HG03442 (cell line): ENCODE measurements around the gene OGFR.

Experiments
- ATAC-seq: cut with Tn5 transposase; IDR thresholded peaks from one replicate; pipeline ENCODE4 v1.9.1; 2021; ENCODE audit warnings: mild to moderate bottlenecking, moderate library complexity; ENCODE audit not compliant: unreplicated experiment

Gene OGFR

DNA sequence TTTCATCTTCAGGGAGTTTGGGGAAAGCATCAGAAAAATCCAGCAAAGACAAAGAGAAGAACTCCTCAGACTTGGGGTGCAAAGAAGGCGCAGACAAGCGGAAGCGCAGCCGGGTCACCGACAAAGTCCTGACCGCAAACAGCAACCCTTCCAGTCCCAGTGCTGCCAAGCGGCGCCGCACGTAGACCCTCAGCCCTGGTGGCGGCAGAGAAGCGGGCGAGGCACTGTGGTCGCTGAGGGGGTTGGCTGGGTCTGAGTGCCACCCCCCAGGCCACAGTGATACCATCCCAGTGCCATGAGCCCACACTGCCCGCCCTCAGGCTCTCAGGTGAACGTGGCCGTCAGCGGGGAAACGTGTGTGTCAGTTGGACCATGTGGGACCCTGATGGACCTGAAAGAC lies 5.2 kb upstream of the OGFR start:
- no peak for ATAC-seq

DNA sequence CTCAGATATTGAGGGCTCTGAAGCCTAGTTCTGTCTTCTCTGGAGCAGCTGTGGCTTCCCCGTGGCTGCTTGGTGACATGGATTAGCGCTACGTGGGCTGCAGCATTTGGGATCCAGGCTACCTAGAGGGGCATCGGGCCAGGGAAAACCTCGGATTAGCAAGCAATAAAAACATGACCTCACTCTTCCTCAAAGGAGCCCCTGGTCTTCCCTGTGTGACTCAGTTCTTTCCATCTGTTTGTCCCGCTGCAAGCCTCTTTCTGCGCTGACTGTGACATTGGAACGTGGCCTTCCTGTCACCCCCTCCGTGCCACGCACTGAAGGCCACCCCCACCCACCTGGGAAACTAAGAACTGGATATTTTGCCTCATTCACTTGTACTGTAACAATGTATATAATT lies 4.8 kb upstream of the OGFR start:
- ATAC-seq = no peak

DNA sequence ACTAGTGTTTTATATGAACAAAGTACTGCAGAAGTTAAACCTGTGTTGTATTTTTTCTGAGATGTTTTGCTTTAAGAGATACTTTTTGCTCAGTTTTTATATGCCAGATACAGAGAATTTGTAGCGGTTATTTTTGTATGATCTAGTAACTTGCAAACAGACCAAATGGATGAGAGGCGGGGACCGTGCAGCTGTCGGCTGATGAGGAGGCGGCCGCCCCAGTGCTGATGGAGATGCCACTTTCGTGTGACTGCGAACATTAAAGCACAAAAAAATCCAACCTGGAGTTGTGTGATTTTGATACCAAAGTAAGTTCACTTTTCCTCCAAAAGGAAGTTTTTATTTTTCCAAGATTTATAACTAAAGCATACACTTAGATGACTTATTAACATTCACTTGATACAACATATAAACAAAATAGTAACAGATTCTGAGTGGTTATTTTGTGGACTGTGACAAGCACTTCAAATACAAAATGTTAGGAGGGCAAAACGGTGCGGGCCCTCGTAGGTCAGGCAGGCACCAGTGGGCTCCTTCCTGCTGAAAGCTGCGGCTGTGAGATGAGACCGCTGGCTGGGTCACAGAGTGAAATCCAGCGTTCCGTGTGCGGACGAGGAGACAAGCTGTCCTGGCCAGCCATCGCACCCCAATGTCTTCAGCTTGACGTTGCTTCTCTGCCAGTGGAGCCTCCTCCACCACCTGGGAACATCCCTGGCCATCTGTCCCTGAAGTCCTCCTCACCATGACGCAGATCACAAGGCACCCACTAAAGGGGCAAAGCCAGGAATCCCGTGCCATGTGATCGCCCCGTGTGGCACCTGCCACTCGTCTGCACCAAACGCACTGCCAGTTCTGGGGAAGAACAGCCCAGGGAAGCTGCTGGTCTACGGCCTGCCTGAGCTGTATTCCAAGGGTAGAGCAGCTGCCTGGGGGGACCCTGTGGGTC lies 4.0 kb upstream of the OGFR start:
- no peak for ATAC-seq

DNA sequence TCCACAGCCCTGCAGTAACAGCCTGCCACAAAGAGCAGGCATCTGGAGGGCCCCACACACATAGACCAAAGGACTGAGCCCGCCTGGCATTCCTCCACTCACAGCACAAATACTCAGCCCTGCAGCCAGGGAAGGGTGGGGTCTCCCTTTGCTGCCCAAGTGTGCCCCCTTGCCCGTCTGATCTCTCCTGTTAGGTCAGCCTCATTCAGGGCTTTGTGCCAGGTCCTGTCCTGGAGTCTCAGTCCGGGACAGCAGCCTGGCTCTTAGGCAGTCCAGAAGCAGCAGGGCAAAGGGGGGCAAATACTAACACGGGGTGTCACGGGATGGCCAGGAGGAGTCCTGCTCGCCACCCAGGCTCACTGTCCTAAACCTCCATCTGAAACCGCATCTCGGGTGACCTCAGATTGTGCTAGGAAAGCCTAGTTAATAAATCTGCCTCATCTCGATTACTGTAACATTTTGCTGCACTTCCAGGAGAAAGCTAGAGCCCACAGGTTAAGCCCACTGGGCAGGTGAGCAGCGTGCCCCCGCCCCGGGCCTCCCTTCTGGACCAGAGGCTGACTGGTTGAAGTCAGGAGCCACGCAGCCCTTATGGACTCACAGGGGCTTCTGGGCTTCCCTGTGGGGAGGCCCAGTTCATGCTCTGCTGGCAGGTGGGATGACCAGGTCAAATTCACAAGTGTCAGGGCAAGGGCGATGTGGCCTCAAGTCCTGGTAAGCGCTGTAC lies 3.2 kb upstream of the OGFR start:
- no peak for ATAC-seq

DNA sequence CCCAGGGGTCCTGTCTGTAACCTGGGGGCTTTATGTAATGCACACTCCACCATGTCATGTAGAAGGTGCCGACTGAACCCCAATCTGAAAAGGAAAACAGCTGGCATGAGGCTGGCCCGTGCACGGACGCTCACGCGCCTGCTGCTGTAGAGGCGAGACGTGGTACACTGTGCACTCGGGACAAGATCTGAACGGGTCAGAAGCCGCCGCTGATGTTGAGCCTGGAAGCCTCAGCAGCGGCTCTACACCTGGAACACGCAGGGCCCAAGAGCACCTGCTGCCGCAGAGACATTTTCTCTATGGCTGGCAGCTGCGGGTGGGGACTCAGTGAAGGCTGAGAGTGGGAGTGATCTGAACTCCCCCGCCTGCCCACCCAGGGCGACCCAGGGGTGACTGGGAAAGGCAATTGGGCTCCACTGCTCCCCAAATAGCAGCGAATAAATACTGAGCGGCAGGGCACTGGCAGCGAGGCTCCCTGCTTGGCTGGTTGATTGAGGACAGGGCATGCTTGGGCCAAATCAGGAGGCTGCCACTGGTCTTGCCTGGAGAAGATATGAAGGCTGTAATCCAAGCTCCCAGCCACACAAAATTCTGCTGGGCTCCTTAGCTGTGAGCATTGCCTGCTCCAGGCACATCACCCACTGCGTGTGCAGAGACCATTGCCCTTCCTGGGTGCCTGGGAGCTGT lies 2.5 kb upstream of the OGFR start:
- no peak for ATAC-seq

DNA sequence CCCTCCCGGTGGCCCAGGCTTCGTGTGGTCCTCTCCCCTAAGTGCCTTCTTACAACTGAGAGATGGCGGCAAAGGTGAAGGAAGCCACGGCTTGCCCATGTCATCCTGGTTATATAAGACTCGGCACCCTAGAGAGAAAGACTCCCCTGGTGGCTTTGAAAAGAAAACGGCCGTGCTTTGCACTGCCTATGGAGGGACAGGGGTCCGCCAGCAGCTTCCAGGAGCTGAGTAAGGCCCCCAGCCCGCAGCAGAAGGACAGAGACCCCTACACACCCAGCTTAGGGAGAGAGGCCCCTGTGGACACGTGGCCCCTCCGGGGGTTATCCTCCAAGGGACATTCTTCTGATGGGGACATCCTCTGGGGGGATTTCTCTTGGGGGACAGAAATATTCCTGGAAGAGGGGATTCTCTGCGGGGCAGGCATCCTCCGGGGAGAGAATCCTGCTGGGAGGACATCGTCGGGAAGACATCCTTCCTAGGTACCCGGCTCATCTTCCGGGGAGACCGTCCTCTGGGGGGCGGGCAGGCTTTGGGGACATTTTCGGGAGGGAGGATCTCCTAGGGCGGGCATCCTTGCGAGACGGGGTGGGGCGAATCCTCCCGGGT lies 511 bp upstream of the OGFR start:
- ATAC-seq = no peak

DNA sequence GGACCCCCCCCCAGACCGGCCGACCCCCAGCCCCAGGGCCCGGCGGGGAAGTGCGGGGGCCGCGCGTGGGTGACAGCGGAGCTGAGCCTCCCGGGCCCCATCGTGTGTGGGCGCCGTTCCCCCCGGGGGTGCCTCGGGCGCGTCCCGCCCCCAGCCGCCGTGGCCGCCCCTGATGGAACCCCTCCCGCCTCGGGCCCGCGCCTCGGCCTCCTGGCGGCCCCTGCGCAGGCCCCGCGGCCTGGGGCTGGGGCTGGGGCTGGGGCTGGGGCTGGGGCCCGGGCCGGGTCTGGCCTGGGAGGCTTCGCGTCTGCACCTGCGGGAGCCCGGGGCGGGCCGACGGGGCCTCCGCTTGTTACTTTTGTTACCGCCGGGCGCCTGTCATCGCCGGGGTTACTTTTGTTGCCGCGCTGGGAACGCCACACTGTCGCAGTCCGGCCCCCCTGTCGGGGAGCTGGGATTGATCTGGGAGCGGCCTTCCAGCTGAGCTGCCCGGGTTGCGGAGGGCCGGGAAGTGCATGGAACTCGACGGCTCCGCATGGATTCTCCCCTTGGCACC lies 598 bp downstream of the OGFR start:
- ATAC-seq = no peak

DNA sequence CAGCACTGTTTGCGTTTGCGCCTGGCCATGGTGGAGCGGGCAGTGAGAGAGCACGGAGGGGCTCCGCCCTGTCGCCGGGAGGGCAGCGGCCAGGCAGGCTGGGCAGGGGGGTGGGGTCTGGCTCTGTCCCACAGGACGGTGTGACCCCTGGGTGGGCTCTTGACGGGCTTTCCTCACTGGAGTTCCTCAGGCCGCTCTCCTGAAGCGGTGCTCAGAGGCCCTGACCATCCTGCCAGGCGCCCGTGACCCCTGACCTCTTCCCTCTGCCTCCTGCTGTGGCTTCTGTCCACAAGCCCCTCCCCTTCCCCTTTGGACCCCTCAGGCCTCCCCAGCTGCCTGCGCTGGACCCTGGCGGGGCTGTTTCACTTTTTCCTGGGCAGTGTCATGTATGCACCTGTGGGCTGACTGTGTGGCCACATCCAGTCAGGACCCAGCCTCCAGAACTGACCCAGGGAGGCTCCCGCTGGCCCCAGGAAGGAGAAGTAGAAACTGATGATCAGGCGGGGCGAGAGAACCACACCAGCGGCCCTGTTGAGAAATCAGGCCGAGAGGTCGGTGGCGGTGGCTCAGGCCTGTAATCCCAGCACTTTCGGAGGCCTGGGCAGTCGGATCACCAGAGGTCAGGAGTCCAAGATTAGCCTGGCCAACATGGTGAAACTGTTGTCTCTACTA lies 1.2 kb downstream of the OGFR start:
- ATAC-seq = no peak

DNA sequence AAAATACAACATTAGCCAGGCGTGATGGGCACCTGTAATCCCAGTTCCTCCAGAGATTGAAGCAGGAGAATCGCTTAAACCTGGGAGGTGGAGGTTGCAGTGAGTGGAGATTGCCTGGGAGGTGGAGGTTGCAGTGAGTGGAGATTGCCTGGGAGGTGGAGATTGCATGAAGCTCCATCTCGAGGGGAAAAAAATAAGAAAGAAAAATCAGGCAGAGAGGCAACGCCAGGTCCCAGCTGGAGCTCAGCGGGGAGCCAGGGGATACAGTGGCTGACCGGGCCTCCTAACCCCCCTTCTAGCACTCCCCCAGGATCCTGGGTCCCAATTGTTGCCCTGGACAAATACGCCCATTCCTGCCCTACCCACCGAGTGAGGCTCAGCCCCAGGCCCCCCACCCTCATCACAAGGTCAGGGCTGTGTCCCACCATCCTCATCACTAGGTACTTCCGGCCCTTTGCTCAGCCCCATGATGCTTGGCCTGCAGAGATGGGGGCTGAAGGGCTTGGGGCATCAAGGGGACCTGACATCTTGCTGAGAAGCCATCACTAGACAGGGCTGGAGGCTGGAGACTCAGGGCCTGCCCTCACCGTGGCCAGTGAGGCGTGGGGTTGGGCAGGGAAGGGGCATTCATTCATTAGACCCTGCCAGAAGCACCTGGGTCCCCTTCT lies 1.9 kb downstream of the OGFR start:
- no peak for ATAC-seq

DNA sequence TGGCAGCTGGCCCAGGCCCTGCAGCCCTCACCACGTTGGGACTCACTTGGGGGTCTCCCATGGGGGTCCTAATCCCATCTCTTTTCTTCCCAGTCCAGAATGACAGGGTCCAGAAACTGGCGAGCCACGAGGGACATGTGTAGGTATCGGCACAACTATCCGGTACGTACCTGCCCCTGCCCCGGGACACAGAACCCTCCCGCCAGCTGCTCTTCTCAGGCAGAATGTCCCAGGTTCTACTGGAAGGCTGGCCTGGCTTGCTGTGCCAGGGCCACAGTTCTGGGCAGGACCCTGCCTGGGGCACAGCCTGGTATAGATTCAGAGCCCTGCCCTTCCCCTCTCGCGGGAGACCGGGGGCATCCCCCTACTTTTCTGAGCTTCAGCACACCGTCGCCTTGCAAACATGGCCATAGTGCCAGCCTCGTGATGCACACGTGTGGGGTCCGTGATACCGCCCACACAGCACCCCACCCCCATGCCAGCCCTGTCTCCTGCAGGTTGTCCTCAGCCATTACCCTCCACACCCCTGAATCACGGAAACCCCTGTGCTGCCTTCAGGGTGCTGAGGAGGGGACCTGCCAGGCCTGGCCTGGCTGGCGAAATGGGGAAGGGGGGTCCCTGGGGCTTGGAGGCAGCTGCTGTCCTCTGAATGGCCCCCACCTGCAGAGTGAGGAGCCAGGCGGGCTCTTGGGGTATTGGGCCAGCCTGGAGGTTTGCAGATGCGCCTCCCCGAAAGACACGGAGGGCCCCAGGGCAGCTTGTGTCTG lies 3.0 kb downstream of the OGFR start:
- ATAC-seq = no peak

DNA sequence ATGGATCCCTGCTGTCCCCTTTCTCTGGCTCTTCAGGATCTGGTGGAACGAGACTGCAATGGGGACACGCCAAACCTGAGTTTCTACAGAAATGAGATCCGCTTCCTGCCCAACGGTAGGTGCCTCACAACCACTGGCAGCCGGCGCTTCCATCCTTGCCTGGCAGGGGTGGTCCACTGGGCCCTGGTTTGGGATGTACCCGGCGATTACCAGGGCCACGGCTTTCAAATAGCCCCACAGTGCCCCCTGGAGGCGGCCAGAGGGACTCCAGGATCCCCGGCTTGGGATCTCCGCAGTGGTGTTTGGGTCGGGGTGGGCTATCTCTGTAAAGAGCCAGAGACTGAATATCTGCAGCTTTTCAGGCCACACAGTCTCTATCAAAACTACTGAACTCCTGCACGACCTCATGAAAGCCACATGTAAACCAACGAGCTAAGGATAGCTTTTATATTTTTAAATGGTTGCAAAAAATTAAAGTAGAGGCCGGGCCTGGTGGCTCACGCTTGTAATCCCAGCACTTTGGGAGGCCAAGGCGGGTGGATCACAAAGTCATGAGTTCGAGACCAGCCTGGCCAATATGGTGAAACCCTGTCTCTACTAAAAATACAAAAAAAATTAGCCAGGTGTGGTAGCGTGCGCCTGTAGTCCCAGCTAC lies 3.7 kb downstream of the OGFR start:
- no peak for ATAC-seq

DNA sequence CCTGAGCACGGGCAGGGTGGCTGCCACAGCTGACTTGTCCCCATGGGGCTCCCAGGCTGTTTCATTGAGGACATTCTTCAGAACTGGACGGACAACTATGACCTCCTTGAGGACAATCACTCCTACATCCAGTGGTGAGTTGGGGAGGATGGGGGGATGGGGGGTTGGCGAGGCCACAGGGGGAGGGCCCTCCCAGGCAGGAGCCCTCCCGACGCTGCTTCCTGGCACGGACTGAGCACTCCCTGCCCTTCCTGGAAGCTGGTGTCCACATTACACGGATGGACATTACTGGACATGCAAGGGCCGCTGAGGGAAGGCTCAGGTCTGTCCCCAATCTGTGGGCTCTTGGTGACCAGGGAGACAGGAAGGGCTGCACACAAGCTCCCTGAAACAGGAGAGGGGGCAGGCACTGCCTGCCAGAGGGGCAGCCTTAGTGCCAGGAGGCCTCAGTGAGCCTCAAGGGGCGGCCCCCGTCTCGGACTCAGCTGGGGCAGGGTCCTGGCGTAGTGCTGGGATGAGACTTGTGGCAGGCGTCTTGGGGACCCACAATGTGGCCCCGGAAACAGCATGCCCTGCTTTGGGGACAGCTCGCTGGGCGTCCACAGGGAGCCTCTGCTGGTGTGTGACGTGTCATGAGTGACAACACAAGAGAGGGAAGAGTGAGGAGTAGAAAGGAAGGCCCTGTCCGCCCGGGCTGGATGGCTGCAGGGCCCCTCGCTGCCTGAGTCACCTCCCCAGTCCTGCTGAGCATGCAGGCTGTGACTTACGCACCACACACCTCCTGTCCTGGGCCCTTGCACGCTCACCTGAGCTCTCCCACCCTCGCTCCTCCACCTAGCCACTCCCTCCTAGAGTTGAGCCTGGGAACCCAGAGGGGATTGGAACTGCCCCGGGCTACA lies 5.1 kb downstream of the OGFR start:
- no peak for ATAC-seq

DNA sequence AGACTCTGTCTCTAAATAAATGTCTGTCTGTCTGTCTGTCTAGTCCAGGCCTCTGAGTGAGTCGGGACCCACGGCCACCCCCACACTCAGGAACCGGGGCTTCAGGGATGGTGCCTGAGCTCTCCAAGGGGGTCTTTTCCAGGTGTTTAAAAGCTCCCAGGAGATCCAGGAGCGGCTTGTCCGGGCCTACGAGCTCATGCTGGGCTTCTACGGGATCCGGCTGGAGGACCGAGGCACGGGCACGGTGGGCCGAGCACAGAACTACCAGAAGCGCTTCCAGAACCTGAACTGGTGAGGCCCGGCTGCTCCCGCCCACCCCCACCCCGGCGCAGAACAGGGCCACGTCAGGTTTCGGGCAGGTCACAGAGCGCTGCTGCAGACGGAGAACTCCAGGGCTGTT lies 6.7 kb downstream of the OGFR start:
- ATAC-seq = no peak

DNA sequence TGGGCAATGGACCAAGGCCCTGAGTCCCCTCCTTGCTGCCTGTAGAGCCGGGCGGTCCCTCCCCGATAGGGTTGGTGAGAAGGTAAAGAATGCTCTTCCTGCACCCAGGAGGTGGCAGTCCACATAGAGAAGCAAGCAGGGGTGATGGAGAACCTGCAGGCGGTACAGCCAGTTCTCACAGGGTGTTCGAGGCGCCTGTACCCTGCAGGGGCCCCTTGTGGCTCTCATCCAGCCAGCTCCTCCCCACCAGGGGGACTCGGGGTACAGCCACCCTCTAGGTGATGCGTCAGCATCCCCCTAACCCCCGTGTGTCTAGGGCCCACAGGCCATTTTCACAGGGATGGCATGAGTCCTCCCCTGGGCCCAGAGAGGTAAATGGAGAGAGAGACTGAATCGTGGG lies 7.1 kb downstream of the OGFR start:
- ATAC-seq = no peak

DNA sequence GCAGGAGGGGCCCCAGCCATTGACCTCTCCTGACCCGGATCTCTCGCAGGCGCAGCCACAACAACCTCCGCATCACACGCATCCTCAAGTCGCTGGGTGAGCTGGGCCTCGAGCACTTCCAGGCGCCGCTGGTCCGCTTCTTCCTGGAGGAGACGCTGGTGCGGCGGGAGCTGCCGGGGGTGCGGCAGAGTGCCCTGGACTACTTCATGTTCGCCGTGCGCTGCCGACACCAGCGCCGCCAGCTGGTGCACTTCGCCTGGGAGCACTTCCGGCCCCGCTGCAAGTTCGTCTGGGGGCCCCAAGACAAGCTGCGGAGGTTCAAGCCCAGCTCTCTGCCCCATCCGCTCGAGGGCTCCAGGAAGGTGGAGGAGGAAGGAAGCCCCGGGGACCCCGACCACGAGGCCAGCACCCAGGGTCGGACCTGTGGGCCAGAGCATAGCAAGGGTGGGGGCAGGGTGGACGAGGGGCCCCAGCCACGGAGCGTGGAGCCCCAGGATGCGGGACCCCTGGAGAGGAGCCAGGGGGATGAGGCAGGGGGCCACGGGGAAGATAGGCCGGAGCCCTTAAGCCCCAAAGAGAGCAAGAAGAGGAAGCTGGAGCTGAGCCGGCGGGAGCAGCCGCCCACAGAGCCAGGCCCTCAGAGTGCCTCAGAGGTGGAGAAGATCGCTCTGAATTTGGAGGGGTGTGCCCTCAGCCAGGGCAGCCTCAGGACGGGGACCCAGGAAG lies 7.7 kb downstream of the OGFR start:
- ATAC-seq = no peak

DNA sequence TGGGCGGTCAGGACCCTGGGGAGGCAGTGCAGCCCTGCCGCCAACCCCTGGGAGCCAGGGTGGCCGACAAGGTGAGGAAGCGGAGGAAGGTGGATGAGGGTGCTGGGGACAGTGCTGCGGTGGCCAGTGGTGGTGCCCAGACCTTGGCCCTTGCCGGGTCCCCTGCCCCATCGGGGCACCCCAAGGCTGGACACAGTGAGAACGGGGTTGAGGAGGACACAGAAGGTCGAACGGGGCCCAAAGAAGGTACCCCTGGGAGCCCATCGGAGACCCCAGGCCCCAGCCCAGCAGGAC lies 8.2 kb downstream of the OGFR start:
- ATAC-seq = no peak

DNA sequence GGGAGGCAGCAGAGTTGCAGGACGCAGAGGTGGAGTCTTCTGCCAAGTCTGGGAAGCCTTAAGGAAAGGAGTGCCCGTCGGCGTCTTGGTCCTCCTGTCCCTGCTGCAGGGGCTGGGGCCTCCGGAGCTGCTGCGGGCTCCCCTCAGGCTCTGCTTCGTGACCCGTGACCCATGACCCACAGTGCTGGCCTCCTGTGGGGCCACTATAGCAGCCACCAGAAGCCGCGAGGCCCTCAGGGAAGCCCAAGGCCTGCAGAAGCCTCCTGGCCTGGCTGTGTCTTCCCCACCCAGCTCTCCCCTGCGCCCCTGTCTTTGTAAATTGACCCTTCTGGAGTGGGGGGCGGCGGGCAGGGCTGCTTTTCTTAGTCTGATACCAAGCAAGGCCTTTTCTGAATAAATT lies 9.0 kb downstream of the OGFR start:
- no peak for ATAC-seq
